ENCODE measurements around the gene CD274.

- no peak for TF ChIP-seq CTCF (IDR thresholded peaks at IDR 0.05; ENCODE audit: poor library complexity, severe bottlenecking)
- no peak for TF ChIP-seq POLR2AphosphoS5 (IDR thresholded peaks at IDR 0.05)
- no peak for TF ChIP-seq TAF1 (IDR thresholded peaks at IDR 0.05; ENCODE audit: low read depth)
- TF ChIP-seq EP300 (conservative IDR thresholded peaks at IDR 0.05; ENCODE audit: poor library complexity, severe bottlenecking): no peak
Observed at GRCh38 chr9:5453673-5454072, 3.3 kb downstream of the CD274 start.

Measured in neural cell (in vitro differentiated cells).